Mononuclear cell (primary cell): Measurements from ENCODE around the gene IFT27. TPM values are rescaled to one million over a fixed set of nuclear protein-coding genes. Genes with fewer than 3 reads are reported as not detected.

Experiments
- H3K27me3 ChIP-seq: 2 replicates; pipeline ENCODE4 v1.6.0; 2011; ENCODE audit warnings: low read length, control low read depth; ENCODE audit not compliant: insufficient read depth
- H3K4me1 ChIP-seq: 2 replicates; pipeline ENCODE4 v1.5.1; 2011; ENCODE audit warnings: mild to moderate bottlenecking, low read length, control low read depth; ENCODE audit not compliant: insufficient read depth
- H3K4me3 ChIP-seq: 2 replicates; pipeline ENCODE4 v1.5.1; 2011; ENCODE audit warnings: mild to moderate bottlenecking, low read length, moderate library complexity
- H3K9me3 ChIP-seq: 2 replicates; pipeline ENCODE4 v1.5.1; 2011; ENCODE audit warnings: low read depth, mild to moderate bottlenecking, control low read depth, low read length
- total RNA-seq: library from RNA; depleted of rRNA; stranded (reverse); fragments of >200 nt; gene quantifications from one replicate; pipeline ENCODE4 v1.2.3, GENCODE V29; 2012

The IFT27 gene
- total RNA-seq, 1 donor: 1.6 TPM

- Histone ChIP-seq H3K9me3 (no peaks in the 10 kb centered on the region), H3K4me3 (no peak overlapping the region), H3K4me1 (peaks cover 15% of the 10 kb centered on the region), H3K27me3 (no peaks in the 10 kb centered on the region)
Observed at GRCh38 chr22:36808721-36809344, 32.9 kb upstream of the IFT27 start.

DNA sequence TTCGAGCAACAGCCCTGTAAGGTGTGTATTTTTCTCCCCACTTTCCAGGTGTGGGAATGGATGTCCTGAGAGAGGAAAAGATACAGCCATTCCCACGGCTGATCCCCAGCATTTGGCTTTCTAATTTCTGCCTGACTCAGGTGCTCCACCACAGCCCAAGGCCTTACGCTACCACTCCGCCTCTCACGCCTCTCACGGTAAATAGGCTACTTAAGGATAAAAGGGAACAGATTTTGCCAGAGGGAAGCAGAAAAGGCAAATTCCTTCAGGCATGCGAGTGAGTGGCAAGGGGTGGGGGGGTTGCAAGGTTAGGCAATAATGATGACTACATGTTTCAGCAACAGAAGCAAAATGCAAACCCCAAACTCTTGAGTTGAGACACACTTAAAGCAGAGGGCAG lies 31.7 kb upstream of the IFT27 start:
- H3K4me3 ChIP-seq: no peak overlapping the region
- no peaks in the 10 kb centered on the region for H3K9me3 ChIP-seq
- peaks cover 15% of the 10 kb centered on the region for H3K4me1 ChIP-seq
- H3K27me3 ChIP-seq: no peaks in the 10 kb centered on the region

- H3K27me3 ChIP-seq: no peaks in the 10 kb centered on the region
Observed at GRCh38 chr22:36806835-36807234, 30.9 kb upstream of the IFT27 start.

GRCh38 chr22:36803358-36803757 lies 27.4 kb upstream of the IFT27 start:
- H3K27me3 ChIP-seq: no peaks in the 10 kb centered on the region

More at GRCh38 chr22:36806835-36807234, 30.9 kb upstream of the IFT27 start:
- no peaks in the 10 kb centered on the region for H3K9me3 ChIP-seq
- H3K4me3 ChIP-seq: no peak overlapping the region
- H3K4me1 ChIP-seq: peaks cover 15% of the 10 kb centered on the region

DNA sequence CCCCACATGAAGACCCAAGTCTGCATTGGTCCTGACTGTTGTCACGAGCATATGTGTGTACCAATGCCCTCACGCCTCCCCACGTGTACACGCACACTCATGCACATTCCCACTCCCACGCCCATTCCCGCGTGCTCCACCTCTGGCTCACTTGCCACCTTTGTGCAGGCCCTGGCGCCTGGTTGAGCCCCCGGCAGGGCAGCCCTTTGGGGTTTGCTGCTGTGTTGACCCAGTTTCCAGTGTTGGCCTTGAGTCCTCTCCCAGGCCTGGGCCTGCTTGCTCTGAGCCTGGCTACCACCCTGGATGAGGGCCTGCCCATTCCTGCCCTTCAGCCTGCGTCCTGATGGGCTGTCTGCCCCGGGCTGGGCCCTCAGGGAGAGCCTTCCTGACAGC lies 22.8 kb upstream of the IFT27 start:
- Histone ChIP-seq H3K9me3 (no peaks in the 10 kb centered on the region), H3K27me3 (no peaks in the 10 kb centered on the region), H3K4me1 (no peaks in the 10 kb centered on the region), H3K4me3 (no peak overlapping the region)

More at GRCh38 chr22:36803358-36803757, 27.4 kb upstream of the IFT27 start:
- no peak overlapping the region for H3K4me3 ChIP-seq
- H3K9me3 ChIP-seq: no peaks in the 10 kb centered on the region
- peaks cover 10% of the 10 kb centered on the region for H3K4me1 ChIP-seq

- Histone ChIP-seq H3K9me3 (no peaks in the 10 kb centered on the region), H3K4me1 (no peaks in the 10 kb centered on the region), H3K4me3 (no peak overlapping the region), H3K27me3 (no peaks in the 10 kb centered on the region)
Observed at GRCh38 chr22:36797911-36798673, 22.2 kb upstream of the IFT27 start.

- no peaks in the 10 kb centered on the region for H3K27me3 ChIP-seq
- no peaks in the 10 kb centered on the region for H3K9me3 ChIP-seq
- no peak overlapping the region for H3K4me3 ChIP-seq
- H3K4me1 ChIP-seq: no peaks in the 10 kb centered on the region
Observed at GRCh38 chr22:36797374-36797773, 21.5 kb upstream of the IFT27 start.

- H3K9me3 ChIP-seq: no peaks in the 10 kb centered on the region
- H3K4me1 ChIP-seq: no peaks in the 10 kb centered on the region
- H3K27me3 ChIP-seq: no peaks in the 10 kb centered on the region
- no peak overlapping the region for H3K4me3 ChIP-seq
Observed at GRCh38 chr22:36796552-36797175, 20.7 kb upstream of the IFT27 start.

DNA sequence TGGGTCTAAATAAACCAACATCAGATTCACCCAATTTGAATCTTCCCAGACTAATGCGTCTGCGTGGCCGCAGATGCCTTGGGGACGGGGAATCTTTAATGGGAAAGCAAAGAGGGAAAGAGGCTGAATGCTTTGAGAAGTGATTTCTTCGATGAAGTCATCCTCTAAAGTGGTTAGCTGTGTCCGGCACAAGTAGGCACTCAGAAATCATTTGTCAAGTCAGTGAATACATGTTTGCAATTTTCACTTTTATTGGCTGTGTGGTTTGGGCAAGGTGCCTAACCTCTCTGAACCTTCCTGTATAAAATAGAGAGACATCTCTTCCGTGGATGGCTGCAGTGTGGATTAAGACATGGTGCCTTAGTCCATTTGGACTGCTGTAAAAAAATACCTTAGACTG lies 19.7 kb upstream of the IFT27 start:
- Histone ChIP-seq H3K27me3 (no peaks in the 10 kb centered on the region), H3K4me3 (no peak overlapping the region), H3K9me3 (no peaks in the 10 kb centered on the region), H3K4me1 (no peaks in the 10 kb centered on the region)

GRCh38 chr22:36790648-36791047 lies 14.7 kb upstream of the IFT27 start:
- Histone ChIP-seq H3K27me3 (no peaks in the 10 kb centered on the region), H3K9me3 (no peaks in the 10 kb centered on the region), H3K4me3 (no peak overlapping the region), H3K4me1 (no peaks in the 10 kb centered on the region)

- Histone ChIP-seq H3K4me3 (no peak overlapping the region), H3K4me1 (peaks cover under 1% of the 10 kb centered on the region), H3K27me3 (no peaks in the 10 kb centered on the region), H3K9me3 (no peaks in the 10 kb centered on the region)
Observed at GRCh38 chr22:36787204-36787988, 11.5 kb upstream of the IFT27 start.

- Histone ChIP-seq H3K9me3 (no peaks in the 10 kb centered on the region), H3K4me3 (no peak overlapping the region), H3K4me1 (peaks cover 8% of the 10 kb centered on the region), H3K27me3 (no peaks in the 10 kb centered on the region)
Observed at GRCh38 chr22:36783743-36784142, 7.8 kb upstream of the IFT27 start.

- Histone ChIP-seq H3K9me3 (no peaks in the 10 kb centered on the region), H3K27me3 (no peaks in the 10 kb centered on the region), H3K4me1 (peaks cover 11% of the 10 kb centered on the region), H3K4me3 (no peak overlapping the region)
Observed at GRCh38 chr22:36781656-36782627, 6.0 kb upstream of the IFT27 start.

DNA sequence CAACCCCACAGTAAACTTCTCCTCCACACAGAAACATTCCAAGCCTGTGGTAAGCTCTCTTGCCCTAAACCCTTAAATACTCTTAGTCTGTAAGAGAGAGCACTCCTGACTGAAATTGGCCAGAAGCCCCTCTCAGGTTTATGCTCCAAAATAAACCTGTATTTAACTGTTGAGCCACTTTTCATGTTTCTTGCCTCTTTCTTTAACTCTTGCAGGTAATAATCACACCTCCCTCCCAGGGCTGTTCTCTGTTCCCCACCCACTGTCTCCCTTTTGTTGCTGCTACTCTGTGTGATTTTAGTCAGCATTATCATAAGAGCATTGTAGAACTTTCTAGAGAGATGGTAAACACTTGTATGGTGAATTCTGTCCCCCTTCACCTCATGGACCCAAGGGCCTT lies 2.1 kb upstream of the IFT27 start:
- Histone ChIP-seq H3K4me3 (no peak overlapping the region), H3K9me3 (no peaks in the 10 kb centered on the region), H3K4me1 (peaks cover 32% of the 10 kb centered on the region), H3K27me3 (no peaks in the 10 kb centered on the region)
